ENCODE data around the gene HOATZ. TPM values are rescaled to one million over a fixed set of nuclear protein-coding genes. Genes with fewer than 3 reads are reported as not detected.

Gene HOATZ
- total RNA-seq, 1 experiment from 2014 or later: not detected

- Histone ChIP-seq H3K27me3 (ENCODE audit: insufficient read depth, low read length) (no peaks in the 10 kb centered on the region; the same call in 1 of the 2 replicates), H3K27ac (ENCODE audit: low read depth, low read length) (no peak overlapping the region), H3K9me3 (ENCODE audit: control insufficient read depth in 1 of 2, insufficient read depth in 1 of 2, low read depth in 1 of 2, low read length in 2 of 2) (no peaks in the 10 kb centered on the region), H3K36me3 (ENCODE audit: control insufficient read depth in 1 of 2, insufficient read depth in 2 of 2, low read length in 2 of 2) (no peaks in the 10 kb centered on the region), H3K79me2 (ENCODE audit: insufficient read depth, low read length) (no peaks in the 10 kb centered on the region), H2AFZ (ENCODE audit: low read depth, low read length, poor library complexity, severe bottlenecking) (no peak overlapping the region), H3K4me3 (replicated peaks in 1 of 2; ENCODE audit: low read depth in 1 of 2, low read length in 2 of 2) (no peak overlapping the region), H4K20me1 (ENCODE audit: insufficient read depth) (no peaks in the 10 kb centered on the region), H3K9me2 (ENCODE audit: insufficient read depth) (no peaks in the 10 kb centered on the region), H3K4me1 (ENCODE audit: control insufficient read depth in 1 of 2, insufficient read depth in 2 of 2, low read length in 2 of 2) (no peaks in the 10 kb centered on the region), H3K4me2 (ENCODE audit: low read length) (no peak overlapping the region), H3K9ac (ENCODE audit: low read length) (no peak overlapping the region)
- ChIA-PET RAD21 (ENCODE audit: low non-redundant PET in 1 of 2, low total read pairs in 2 of 2, uncharacterized antibody in 2 of 2, unreplicated experiment in 2 of 2) (no interaction called here), POLR2A (no interaction called here), CTCF (no interaction called here)
- DNase-seq (ENCODE audit: low read depth, low spot score) (no peak), ATAC-seq (no peak)
- intact Hi-C loops (cut with micrococcal nuclease): no loop called here
- no TSS peak for BruUV-seq (replicated peaks)
- TF ChIP-seq SRF (IDR thresholded peaks at IDR 0.05; ENCODE audit: low read depth) (no peak), CEBPB (IDR thresholded peaks at IDR 0.05; ENCODE audit: low read depth) (no peak), POLR2A (IDR thresholded peaks at IDR 0.05; ENCODE audit: borderline replicate concordance, extremely low read depth, insufficient read depth, insufficient read length) (no peak), ZBTB33 (IDR thresholded peaks at IDR 0.05; ENCODE audit: extremely low read depth, insufficient replicate concordance, low read length) (no peak), POLR2AphosphoS5 (IDR thresholded peaks at IDR 0.05; ENCODE audit: low read depth, low read length) (no peak), JUND (IDR thresholded peaks at IDR 0.05) (no peak), ZNF274 (IDR thresholded peaks at IDR 0.05; ENCODE audit: low read depth, low read length) (no peak), CBX3 (IDR thresholded peaks at IDR 0.05; ENCODE audit: low read depth) (no peak), FOSL1 (IDR thresholded peaks at IDR 0.05; ENCODE audit: low read depth) (no peak), TCF7L2 (IDR thresholded peaks at IDR 0.05; ENCODE audit: borderline replicate concordance, extremely low read depth, insufficient read depth, insufficient read length) (no peak), MAX (IDR thresholded peaks at IDR 0.05) (no peak), EZH2 (IDR thresholded peaks at IDR 0.05) (no peak), EGR1 (IDR thresholded peaks at IDR 0.05; ENCODE audit: low read depth) (no peak)
Measured at GRCh38 chr11:111538407-111539114, 24.0 kb downstream of the HOATZ start.
